ENCODE data around the gene CMIP.

CMIP gene

GRCh38 chr16:81554979-81555378 lies 110.4 kb downstream of the CMIP start:
- DNase-seq, result no peak

DNA sequence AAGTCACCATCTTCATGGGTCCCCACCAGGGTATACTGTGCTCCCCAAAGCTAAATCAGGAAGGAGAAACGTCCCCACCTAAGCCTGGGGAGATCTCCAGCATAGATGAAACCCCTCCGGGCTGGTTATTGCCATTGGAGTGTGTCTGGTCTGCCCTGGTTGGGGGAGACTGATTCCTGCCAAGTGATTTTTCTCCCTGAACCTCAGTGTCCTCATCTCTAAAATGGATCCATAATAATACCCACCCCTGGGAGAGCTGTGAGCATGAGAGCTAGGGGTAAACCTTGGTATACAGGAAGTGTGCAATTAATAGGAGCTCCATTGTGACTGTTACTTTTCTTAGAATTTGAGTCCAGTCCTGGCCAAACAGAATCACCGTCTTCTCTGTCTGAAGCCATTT lies 111.1 kb downstream of the CMIP start:
- DNase-seq, result no peak

- DNase-seq, result no peak
These were observed 112.2 kb downstream of the CMIP start for GRCh38 chr16:81556715-81557284.

DNA sequence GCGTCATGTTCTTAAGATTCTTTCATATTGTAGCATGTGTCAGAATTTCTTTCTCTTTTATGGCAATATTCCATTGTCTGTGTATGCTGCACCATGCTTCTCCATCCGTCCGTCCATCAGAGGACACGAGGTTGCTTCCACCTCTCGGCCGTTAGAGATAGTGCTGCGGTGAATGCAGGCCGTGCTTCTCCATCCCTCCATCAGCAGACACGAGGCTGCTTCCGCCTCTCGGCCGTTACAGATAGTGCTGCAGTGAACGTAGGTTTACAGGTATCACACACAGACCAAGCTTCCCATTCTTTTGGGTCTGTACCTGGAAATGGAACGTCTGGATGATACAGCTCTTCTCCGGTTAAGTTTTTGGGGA lies 113.5 kb downstream of the CMIP start:
- DNase-seq, result no peak

DNA sequence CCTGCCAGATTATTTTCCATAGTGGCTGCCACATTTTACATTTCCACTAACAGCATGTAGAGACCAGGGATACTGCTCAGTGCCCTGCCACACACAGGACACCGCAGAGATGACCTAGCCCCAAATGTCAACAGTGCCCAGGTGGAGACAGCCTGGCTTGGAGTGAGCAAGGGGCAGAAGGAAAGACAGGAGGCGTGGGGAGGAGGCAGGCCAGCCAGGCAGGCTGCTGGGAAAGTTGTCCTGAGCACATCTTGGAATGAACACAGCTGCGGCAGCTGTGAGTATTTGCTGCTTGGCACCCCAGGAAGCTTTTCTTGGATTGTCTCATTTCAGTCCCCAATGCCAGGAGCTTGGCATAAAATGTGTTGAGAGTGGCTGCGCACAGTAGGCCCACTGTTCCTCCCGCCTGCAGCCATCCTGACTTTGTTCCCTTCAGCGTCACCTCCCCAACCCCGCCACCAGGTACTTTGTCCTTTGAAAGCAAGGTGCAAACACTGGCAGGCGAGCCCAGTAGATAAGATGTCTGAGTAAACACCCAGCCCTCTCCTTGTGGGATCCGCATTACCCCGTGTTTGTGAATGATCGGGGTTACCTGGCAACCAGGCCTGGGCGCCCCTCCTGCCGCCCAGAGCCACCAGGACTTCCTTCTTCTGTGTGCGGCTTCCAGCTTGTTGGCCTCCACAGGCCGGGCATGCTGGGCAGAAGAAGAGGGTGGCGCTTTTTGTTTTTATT lies 114.0 kb downstream of the CMIP start:
- DNase-seq, result no peak

GRCh38 chr16:81560979-81561657 lies 116.5 kb downstream of the CMIP start:
- no peak for DNase-seq

DNA sequence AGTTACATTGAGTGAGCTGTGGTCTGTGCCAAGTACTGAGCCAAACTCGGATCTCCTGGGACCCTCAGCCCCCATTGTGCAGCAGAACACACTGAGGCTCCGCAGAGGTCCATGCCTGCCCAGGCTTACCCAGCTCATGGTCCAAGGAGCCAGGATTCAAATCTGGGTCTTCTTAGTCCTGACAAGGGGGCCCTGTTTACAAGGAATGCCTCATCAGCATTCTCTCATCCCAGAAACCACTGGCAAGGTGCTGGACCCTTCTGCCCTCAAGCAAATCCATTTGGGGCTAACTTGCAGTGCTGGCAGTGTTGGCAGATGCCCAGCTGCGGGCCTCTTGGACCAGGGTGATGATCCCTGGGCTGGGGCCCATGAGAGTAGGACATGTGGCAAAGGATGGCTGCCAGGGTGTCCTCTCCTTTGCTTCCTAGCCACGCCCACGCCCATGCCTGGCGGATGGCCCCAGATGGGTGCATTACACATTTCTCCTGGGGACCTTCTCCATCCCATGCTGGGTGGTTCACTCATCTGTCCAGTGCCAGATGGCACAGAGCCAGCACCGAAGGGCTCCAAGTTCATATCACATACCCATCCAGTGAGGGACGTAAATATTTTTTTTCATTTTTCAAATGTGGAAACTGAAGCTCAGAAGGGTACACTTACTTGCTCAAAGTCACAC lies 117.7 kb downstream of the CMIP start:
- no peak for DNase-seq

DNA sequence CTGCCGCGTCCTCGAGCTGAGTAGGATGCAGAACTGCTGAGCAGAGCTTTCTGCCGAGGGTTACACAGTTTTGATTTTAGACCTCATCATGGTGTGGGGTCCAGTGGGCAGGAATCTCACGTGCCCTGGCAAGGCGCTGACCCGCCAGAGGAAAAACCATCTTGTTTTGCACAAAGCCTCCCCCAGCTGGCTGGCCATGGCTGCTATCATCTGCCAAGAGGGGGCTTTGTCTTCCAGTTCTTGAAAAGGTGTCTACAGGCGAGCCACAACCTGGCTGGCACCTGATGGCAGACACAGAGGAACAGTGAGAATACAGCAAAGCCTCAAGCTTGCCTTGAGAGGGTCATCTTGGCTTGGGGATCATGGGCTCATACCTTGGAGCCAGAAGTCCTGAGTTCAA lies 118.3 kb downstream of the CMIP start:
- DNase-seq, result no peak

GRCh38 chr16:81564421-81564911 lies 119.9 kb downstream of the CMIP start:
- no peak for DNase-seq

- no peak for DNase-seq
These were observed 120.9 kb downstream of the CMIP start for GRCh38 chr16:81565321-81566028.

- no peak for DNase-seq
These were observed 121.7 kb downstream of the CMIP start for GRCh38 chr16:81566086-81567007.

- DNase-seq, result no peak
These were observed 122.5 kb downstream of the CMIP start for GRCh38 chr16:81567087-81567486.

DNA sequence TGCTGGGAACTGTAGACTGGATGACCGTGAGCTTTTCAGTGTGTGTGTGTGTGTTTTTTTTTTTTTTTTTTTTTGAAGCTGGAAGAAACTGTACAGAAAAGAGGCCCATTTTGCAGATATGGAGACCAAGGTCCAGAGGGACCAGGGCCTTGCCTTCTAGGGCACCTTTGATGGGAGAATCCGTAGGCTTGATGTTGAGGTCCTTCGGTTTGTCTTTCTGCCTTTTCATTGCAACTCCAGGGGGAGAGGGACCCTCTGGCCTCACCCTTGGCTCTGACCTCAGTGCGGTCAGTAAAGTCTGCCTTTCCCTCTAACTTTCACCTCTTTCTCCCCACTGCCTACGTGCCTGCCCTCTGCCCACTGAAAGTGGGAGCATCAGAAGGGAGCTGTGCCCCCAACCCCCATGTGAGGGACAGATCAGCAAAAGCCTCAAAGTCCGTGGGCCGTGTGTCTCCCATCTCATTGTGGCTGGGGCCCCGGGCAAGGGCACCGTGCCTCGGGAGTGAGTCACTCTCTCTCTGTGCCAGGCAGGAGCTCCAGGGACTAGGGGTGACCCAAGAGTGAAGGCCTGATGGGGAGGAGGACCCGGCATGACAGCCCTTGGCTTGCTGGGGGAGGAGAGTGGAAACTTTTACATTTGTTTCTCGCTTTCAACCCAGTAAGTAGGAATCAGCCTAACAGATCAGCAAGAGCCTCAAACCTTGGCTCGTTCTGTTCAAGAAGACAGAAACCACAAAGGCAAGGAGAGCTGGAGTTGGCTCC lies 123.6 kb downstream of the CMIP start:
- DNase-seq, result peak; percentile 44 to 51

DNA sequence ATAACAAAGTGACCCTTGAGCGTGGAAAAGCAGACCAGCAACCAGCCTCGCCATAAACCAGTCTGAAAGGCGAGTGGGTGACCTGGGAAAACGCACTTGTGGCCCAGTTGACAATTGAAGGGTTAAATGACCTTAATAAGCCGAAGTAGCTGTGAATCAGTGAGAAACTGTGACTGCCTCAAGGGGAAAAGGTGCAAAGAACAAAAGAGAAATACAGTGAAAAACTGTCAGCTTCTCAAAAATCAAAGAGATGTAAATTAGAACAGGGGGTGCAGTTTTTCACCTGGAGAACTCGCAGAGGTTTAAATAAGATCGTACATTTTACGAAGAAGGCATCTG lies 124.1 kb downstream of the CMIP start:
- no peak for DNase-seq

GRCh38 chr16:81569361-81570034 lies 124.9 kb downstream of the CMIP start:
- no peak for DNase-seq

GRCh38 chr16:81570151-81570846 lies 125.7 kb downstream of the CMIP start:
- DNase-seq, result no peak

GRCh38 chr16:81571175-81571574 lies 126.6 kb downstream of the CMIP start:
- DNase-seq, result no peak

GRCh38 chr16:81571592-81572385 lies 127.2 kb downstream of the CMIP start:
- DNase-seq, result no peak

All from SW 1271 (cell line).